ENCODE measurements around the gene PTPRT. TPM values are rescaled to one million over a fixed set of nuclear protein-coding genes. Genes with fewer than 3 reads are reported as not detected.

The PTPRT gene
- total RNA-seq, 2 experiments from 2014 or later, result not detected

- no peak overlapping the region for H3K4me3 Mint-ChIP-seq
- no peak for DNase-seq
- peaks cover 2% of the 10 kb centered on the region for H3K9me3 Mint-ChIP-seq
- H3K4me1 Mint-ChIP-seq, result no peaks in the 10 kb centered on the region
- no peak overlapping the region for H3K27ac Mint-ChIP-seq
- no peaks in the 10 kb centered on the region for H3K36me3 Mint-ChIP-seq (ENCODE audit: low read depth)
- ChIA-PET CTCF (no interaction called here), POLR2A (no interaction called here)
- H3K27me3 Mint-ChIP-seq, result no peaks in the 10 kb centered on the region
These were observed 167.6 kb downstream of the PTPRT start for GRCh38 chr20:43022081-43022480.

GRCh38 chr20:43017241-43018030 lies 172.3 kb downstream of the PTPRT start:
- Mint-ChIP-seq H3K4me3 (no peak overlapping the region), H3K9me3 (peaks cover 2% of the 10 kb centered on the region), H3K36me3 (ENCODE audit: low read depth) (no peaks in the 10 kb centered on the region), H3K27me3 (no peaks in the 10 kb centered on the region), H3K27ac (no peak overlapping the region), H3K4me1 (no peaks in the 10 kb centered on the region)
- ChIA-PET CTCF (no interaction called here), POLR2A (no interaction called here)
- DNase-seq, result no peak

GRCh38 chr20:43016257-43016656 lies 173.4 kb downstream of the PTPRT start:
- H3K36me3 Mint-ChIP-seq (ENCODE audit: low read depth), result no peaks in the 10 kb centered on the region
- no peaks in the 10 kb centered on the region for H3K27me3 Mint-ChIP-seq
- H3K4me3 Mint-ChIP-seq, result no peak overlapping the region
- no peaks in the 10 kb centered on the region for H3K4me1 Mint-ChIP-seq
- H3K9me3 Mint-ChIP-seq, result peaks cover 6% of the 10 kb centered on the region
- CTCF ChIA-PET, result interaction anchor here (0.7 kb wide), 1 partner anchor 171 kb away, joined by 4 read pairs; no protein-coding TSS in a partner anchor
- no peak for DNase-seq
- POLR2A ChIA-PET, result no interaction called here
- no peak overlapping the region for H3K27ac Mint-ChIP-seq

GRCh38 chr20:43015566-43015965 lies 174.1 kb downstream of the PTPRT start:
- ChIA-PET POLR2A (no interaction called here), CTCF (no interaction called here)
- no peaks in the 10 kb centered on the region for H3K4me1 Mint-ChIP-seq
- no peak for DNase-seq
- H3K27me3 Mint-ChIP-seq, result no peaks in the 10 kb centered on the region
- peaks cover 4% of the 10 kb centered on the region for H3K9me3 Mint-ChIP-seq
- H3K36me3 Mint-ChIP-seq (ENCODE audit: low read depth), result no peaks in the 10 kb centered on the region
- H3K27ac Mint-ChIP-seq, result no peak overlapping the region
- H3K4me3 Mint-ChIP-seq, result no peak overlapping the region

- ChIA-PET CTCF (no interaction called here), POLR2A (no interaction called here)
- H3K36me3 Mint-ChIP-seq (ENCODE audit: low read depth), result no peaks in the 10 kb centered on the region
- H3K27me3 Mint-ChIP-seq, result no peaks in the 10 kb centered on the region
- no peak overlapping the region for H3K27ac Mint-ChIP-seq
- peaks cover 9% of the 10 kb centered on the region for H3K9me3 Mint-ChIP-seq
- DNase-seq, result no peak
- no peaks in the 10 kb centered on the region for H3K4me1 Mint-ChIP-seq
- H3K4me3 Mint-ChIP-seq, result no peak overlapping the region
These were observed 175.5 kb downstream of the PTPRT start for GRCh38 chr20:43014206-43014605.

GRCh38 chr20:43011491-43011890 lies 178.2 kb downstream of the PTPRT start:
- Mint-ChIP-seq H3K27ac (no peak overlapping the region), H3K27me3 (no peaks in the 10 kb centered on the region), H3K36me3 (ENCODE audit: low read depth) (no peaks in the 10 kb centered on the region), H3K4me1 (no peaks in the 10 kb centered on the region), H3K9me3 (peaks cover 14% of the 10 kb centered on the region), H3K4me3 (no peak overlapping the region)
- ChIA-PET CTCF (no interaction called here), POLR2A (no interaction called here)
- DNase-seq, result no peak

- Mint-ChIP-seq H3K4me3 (no peak overlapping the region), H3K36me3 (ENCODE audit: low read depth) (no peaks in the 10 kb centered on the region), H3K9me3 (peaks cover 14% of the 10 kb centered on the region), H3K27me3 (no peaks in the 10 kb centered on the region), H3K27ac (no peak overlapping the region), H3K4me1 (no peaks in the 10 kb centered on the region)
- no peak for DNase-seq
- ChIA-PET POLR2A (no interaction called here), CTCF (no interaction called here)
These were observed 180.2 kb downstream of the PTPRT start for GRCh38 chr20:43009532-43009931.

- H3K36me3 Mint-ChIP-seq (ENCODE audit: low read depth), result no peaks in the 10 kb centered on the region
- no peaks in the 10 kb centered on the region for H3K4me1 Mint-ChIP-seq
- H3K27me3 Mint-ChIP-seq, result no peaks in the 10 kb centered on the region
- no peak for DNase-seq
- ChIA-PET POLR2A (no interaction called here), CTCF (no interaction called here)
- no peak overlapping the region for H3K4me3 Mint-ChIP-seq
- peaks cover 14% of the 10 kb centered on the region for H3K9me3 Mint-ChIP-seq
- no peak overlapping the region for H3K27ac Mint-ChIP-seq
These were observed 182.2 kb downstream of the PTPRT start for GRCh38 chr20:43007525-43007924.

- CTCF ChIA-PET, result no interaction called here
- no peaks in the 10 kb centered on the region for H3K36me3 Mint-ChIP-seq (ENCODE audit: low read depth)
- no peaks in the 10 kb centered on the region for H3K27me3 Mint-ChIP-seq
- DNase-seq, result no peak
- H3K4me1 Mint-ChIP-seq, result no peaks in the 10 kb centered on the region
- H3K4me3 Mint-ChIP-seq, result no peak overlapping the region
- H3K9me3 Mint-ChIP-seq, result peaks cover 9% of the 10 kb centered on the region
- no peak overlapping the region for H3K27ac Mint-ChIP-seq
- POLR2A ChIA-PET, result no interaction called here
These were observed 182.9 kb downstream of the PTPRT start for GRCh38 chr20:43006651-43007375.

GRCh38 chr20:43003318-43003944 lies 186.3 kb downstream of the PTPRT start:
- no peaks in the 10 kb centered on the region for H3K36me3 Mint-ChIP-seq (ENCODE audit: low read depth)
- no peaks in the 10 kb centered on the region for H3K4me1 Mint-ChIP-seq
- peaks cover 5% of the 10 kb centered on the region for H3K9me3 Mint-ChIP-seq
- H3K27ac Mint-ChIP-seq, result no peak overlapping the region
- ChIA-PET CTCF (no interaction called here), POLR2A (no interaction called here)
- H3K4me3 Mint-ChIP-seq, result no peak overlapping the region
- DNase-seq, result no peak
- no peaks in the 10 kb centered on the region for H3K27me3 Mint-ChIP-seq

GRCh38 chr20:42996141-42996540 lies 193.6 kb downstream of the PTPRT start:
- Mint-ChIP-seq H3K9me3 (peaks cover 2% of the 10 kb centered on the region), H3K36me3 (ENCODE audit: low read depth) (no peaks in the 10 kb centered on the region), H3K27me3 (no peaks in the 10 kb centered on the region), H3K27ac (no peak overlapping the region), H3K4me3 (no peak overlapping the region), H3K4me1 (no peaks in the 10 kb centered on the region)
- ChIA-PET CTCF (no interaction called here), POLR2A (no interaction called here)
- no peak for DNase-seq

GRCh38 chr20:42988319-42988718 lies 201.4 kb downstream of the PTPRT start:
- H3K9me3 Mint-ChIP-seq, result peaks cover 14% of the 10 kb centered on the region
- no peaks in the 10 kb centered on the region for H3K36me3 Mint-ChIP-seq (ENCODE audit: low read depth)
- no peak overlapping the region for H3K4me3 Mint-ChIP-seq
- CTCF ChIA-PET, result no interaction called here
- no peaks in the 10 kb centered on the region for H3K4me1 Mint-ChIP-seq
- H3K27ac Mint-ChIP-seq, result no peak overlapping the region
- DNase-seq, result no peak
- POLR2A ChIA-PET, result no interaction called here
- no peaks in the 10 kb centered on the region for H3K27me3 Mint-ChIP-seq

GRCh38 chr20:42987376-42988114 lies 202.2 kb downstream of the PTPRT start:
- Mint-ChIP-seq H3K9me3 (peaks cover 12% of the 10 kb centered on the region), H3K27ac (no peak overlapping the region), H3K27me3 (no peaks in the 10 kb centered on the region), H3K36me3 (ENCODE audit: low read depth) (no peaks in the 10 kb centered on the region), H3K4me3 (no peak overlapping the region), H3K4me1 (no peaks in the 10 kb centered on the region)
- DNase-seq, result no peak
- CTCF ChIA-PET, result no interaction called here
- POLR2A ChIA-PET, result no interaction called here

All from activated CD4-positive, alpha-beta memory T cell treated with anti-CD3 and anti-CD28 coated beads, Interleukin-2, amount 10 ng/mL, durations not matched to agents 7 days and 5 days (primary cell).